Measurements from ENCODE around the gene ME3.

The ME3 gene

DNA sequence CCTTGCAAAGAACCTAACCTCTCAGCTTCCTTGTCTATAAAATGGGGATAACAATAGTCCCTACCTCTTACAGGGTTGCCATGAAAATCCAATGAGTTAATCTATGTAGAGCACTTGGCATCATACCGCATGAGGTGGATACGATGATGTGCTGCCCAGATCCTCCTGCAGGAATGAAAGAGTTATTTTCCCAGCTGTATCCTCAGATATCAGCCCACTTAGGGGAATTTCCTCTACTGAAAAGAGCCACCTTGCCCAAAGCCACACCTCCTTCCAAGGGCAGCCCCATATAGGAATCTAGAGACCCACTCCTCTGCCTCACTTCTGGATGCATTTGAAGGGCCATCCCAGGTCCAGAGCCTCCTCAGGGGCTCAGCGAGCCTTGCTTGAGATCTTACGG lies 169.3 kb downstream of the ME3 start:
- no peak for DNase-seq (ENCODE audit: low read depth, low spot score)
- Histone ChIP-seq H3K4me3 (ENCODE audit: insufficient read length, low read depth) (no peak overlapping the region), H3K27me3 (ENCODE audit: insufficient read depth, insufficient read length) (no peaks in the 10 kb centered on the region), H3K4me1 (ENCODE audit: insufficient read depth, insufficient read length) (no peaks in the 10 kb centered on the region), H3K9ac (ENCODE audit: insufficient read length, low read depth) (no peak overlapping the region), H3K36me3 (ENCODE audit: insufficient read depth, insufficient read length, low read length) (no peaks in the 10 kb centered on the region), H3K9me3 (ENCODE audit: insufficient read depth, low read length) (no peaks in the 10 kb centered on the region)
- TF ChIP-seq YY1 (IDR thresholded peaks at IDR 0.05; ENCODE audit: insufficient read depth, insufficient read length) = no peak
- TF ChIP-seq SUZ12 (IDR thresholded peaks at IDR 0.05; ENCODE audit: extremely low read depth, insufficient read depth, insufficient read length) = no peak
- no peak for TF ChIP-seq ZNF274 (IDR thresholded peaks at IDR 0.05; ENCODE audit: low read depth, low read length)

DNA sequence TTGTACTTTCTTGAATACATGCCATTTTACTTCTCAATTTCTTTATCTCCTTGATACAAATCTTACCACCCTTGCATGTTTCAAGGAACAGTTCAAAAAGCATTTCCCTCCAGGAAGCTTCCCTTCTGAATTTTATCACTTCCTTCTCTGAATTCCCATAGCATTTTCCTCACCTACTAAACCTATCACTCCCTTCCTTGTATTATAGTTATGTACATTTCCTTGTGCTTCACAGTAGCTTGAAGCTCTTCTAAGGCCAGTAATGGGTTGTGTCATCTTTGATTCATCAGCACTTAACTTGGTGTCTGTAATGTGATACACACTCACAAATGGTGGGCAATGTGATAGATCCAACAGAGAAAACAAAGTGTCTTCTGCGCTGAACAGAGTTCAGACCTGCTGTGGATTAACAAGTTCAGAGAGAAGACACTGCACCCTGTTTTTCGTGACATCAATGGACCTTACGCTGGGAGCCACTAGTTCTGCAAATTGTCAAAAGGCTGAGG lies 170.2 kb downstream of the ME3 start:
- no peaks in the 10 kb centered on the region for H3K27me3 ChIP-seq (ENCODE audit: insufficient read depth, insufficient read length)
- TF ChIP-seq ZNF274 (IDR thresholded peaks at IDR 0.05; ENCODE audit: low read depth, low read length) (no peak), SUZ12 (IDR thresholded peaks at IDR 0.05; ENCODE audit: extremely low read depth, insufficient read depth, insufficient read length) (no peak), YY1 (IDR thresholded peaks at IDR 0.05; ENCODE audit: insufficient read depth, insufficient read length) (no peak)
- H3K4me3 ChIP-seq (ENCODE audit: insufficient read length, low read depth) = no peak overlapping the region
- no peaks in the 10 kb centered on the region for H3K36me3 ChIP-seq (ENCODE audit: insufficient read depth, insufficient read length, low read length)
- peaks cover 2% of the 10 kb centered on the region for H3K4me1 ChIP-seq (ENCODE audit: insufficient read depth, insufficient read length)
- H3K9ac ChIP-seq (ENCODE audit: insufficient read length, low read depth) = no peak overlapping the region
- no peak for DNase-seq (ENCODE audit: low read depth, low spot score)
- H3K9me3 ChIP-seq (ENCODE audit: insufficient read depth, low read length) = no peaks in the 10 kb centered on the region

DNA sequence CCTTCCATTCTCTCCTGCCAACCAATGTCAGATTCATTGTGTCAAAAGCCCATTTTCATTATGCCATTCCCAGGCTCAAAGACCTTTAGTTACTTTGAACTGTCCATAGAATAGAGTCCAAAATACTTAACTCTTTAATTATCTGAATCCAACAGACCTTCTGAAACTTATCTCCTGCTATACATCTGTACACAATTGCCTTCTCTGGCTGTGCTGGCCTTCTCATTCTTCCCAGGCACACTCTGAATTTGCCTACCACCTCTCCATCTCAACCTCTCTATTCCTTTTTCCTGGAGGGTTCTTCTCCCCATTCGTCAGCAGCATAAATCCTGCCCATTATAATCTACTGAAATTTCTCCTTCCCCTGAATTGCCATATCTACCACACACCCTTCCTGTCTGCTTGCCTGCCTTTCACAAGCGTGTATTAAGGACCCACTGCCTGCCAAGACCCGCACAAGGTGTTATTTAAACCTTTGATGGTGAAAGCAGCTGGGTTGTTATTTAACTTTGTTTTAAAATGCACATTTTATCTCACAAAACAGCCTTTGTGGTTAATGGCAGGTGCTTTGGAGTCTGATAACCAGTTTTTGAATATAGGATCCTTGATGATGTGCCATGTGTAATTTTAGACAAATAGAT lies 171.8 kb downstream of the ME3 start:
- Histone ChIP-seq H3K36me3 (ENCODE audit: insufficient read depth, insufficient read length, low read length) (no peaks in the 10 kb centered on the region), H3K4me1 (ENCODE audit: insufficient read depth, insufficient read length) (peaks cover 3% of the 10 kb centered on the region)
- TF ChIP-seq YY1 (IDR thresholded peaks at IDR 0.05; ENCODE audit: insufficient read depth, insufficient read length) (no peak), ZNF274 (IDR thresholded peaks at IDR 0.05; ENCODE audit: low read depth, low read length) (no peak), SUZ12 (IDR thresholded peaks at IDR 0.05; ENCODE audit: extremely low read depth, insufficient read depth, insufficient read length) (no peak)

DNA sequence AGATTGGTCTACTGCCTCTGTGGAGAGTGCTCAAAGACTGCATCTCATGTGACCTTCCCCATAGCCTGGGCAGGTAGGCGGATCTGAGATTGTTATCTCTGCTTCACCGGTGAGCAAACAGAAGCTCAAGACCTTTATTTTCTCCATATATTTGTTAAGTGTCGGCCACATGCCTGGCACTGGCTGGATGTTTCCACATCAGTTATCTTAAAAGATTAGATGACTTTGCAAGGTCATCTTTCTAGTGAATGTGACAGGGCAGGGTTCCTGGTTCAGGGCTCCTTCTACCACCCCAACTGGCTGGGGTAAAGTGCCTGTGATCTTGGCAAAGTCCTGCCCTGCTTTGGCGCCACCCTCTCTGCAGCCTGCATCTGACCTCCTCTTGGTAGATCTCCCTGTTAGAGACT lies 172.7 kb downstream of the ME3 start:
- Histone ChIP-seq H3K27me3 (ENCODE audit: insufficient read depth, insufficient read length) (no peaks in the 10 kb centered on the region), H3K4me3 (ENCODE audit: insufficient read length, low read depth) (no peak overlapping the region), H3K4me1 (ENCODE audit: insufficient read depth, insufficient read length) (peaks cover 3% of the 10 kb centered on the region), H3K36me3 (ENCODE audit: insufficient read depth, insufficient read length, low read length) (no peaks in the 10 kb centered on the region), H3K9me3 (ENCODE audit: insufficient read depth, low read length) (no peaks in the 10 kb centered on the region), H3K9ac (ENCODE audit: insufficient read length, low read depth) (no peak overlapping the region)
- DNase-seq (ENCODE audit: low read depth, low spot score) = no peak
- TF ChIP-seq SUZ12 (IDR thresholded peaks at IDR 0.05; ENCODE audit: extremely low read depth, insufficient read depth, insufficient read length) (no peak), YY1 (IDR thresholded peaks at IDR 0.05; ENCODE audit: insufficient read depth, insufficient read length) (no peak), ZNF274 (IDR thresholded peaks at IDR 0.05; ENCODE audit: low read depth, low read length) (no peak)

More for the DNA sequence above, 171.8 kb downstream of the ME3 start:
- H3K27me3 ChIP-seq (ENCODE audit: insufficient read depth, insufficient read length) = no peaks in the 10 kb centered on the region
- no peak overlapping the region for H3K4me3 ChIP-seq (ENCODE audit: insufficient read length, low read depth)
- H3K9ac ChIP-seq (ENCODE audit: insufficient read length, low read depth) = no peak overlapping the region
- no peak for DNase-seq (ENCODE audit: low read depth, low spot score)
- H3K9me3 ChIP-seq (ENCODE audit: insufficient read depth, low read length) = no peaks in the 10 kb centered on the region

DNA sequence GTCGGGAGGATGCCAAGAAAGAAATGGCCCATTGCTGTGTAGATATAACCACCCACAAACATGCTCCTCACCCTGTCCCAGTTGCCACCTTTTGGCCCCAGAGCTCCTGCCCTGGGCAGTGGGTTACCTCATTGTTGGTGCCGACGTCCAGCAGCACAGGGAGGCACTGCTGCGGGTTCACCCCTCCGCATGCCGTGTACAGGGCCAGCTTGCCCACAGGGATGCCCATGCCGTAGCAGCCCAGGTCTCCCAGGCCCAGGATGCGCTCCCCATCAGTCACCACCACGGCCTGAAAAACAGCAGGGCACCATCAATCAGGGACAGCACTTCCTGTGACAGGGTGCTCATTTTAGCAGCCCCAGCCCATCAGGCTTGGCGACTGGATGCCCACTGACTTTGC lies 174.6 kb downstream of the ME3 start:
- Histone ChIP-seq H3K36me3 (ENCODE audit: insufficient read depth, insufficient read length, low read length) (no peaks in the 10 kb centered on the region), H3K4me1 (ENCODE audit: insufficient read depth, insufficient read length) (peaks cover 3% of the 10 kb centered on the region), H3K27me3 (ENCODE audit: insufficient read depth, insufficient read length) (no peaks in the 10 kb centered on the region), H3K9me3 (ENCODE audit: insufficient read depth, low read length) (no peaks in the 10 kb centered on the region), H3K9ac (ENCODE audit: insufficient read length, low read depth) (no peak overlapping the region), H3K4me3 (ENCODE audit: insufficient read length, low read depth) (no peak overlapping the region)
- DNase-seq (ENCODE audit: low read depth, low spot score) = no peak
- TF ChIP-seq YY1 (IDR thresholded peaks at IDR 0.05; ENCODE audit: insufficient read depth, insufficient read length) = no peak
- TF ChIP-seq SUZ12 (IDR thresholded peaks at IDR 0.05; ENCODE audit: extremely low read depth, insufficient read depth, insufficient read length) = no peak
- TF ChIP-seq ZNF274 (IDR thresholded peaks at IDR 0.05; ENCODE audit: low read depth, low read length) = no peak

DNA sequence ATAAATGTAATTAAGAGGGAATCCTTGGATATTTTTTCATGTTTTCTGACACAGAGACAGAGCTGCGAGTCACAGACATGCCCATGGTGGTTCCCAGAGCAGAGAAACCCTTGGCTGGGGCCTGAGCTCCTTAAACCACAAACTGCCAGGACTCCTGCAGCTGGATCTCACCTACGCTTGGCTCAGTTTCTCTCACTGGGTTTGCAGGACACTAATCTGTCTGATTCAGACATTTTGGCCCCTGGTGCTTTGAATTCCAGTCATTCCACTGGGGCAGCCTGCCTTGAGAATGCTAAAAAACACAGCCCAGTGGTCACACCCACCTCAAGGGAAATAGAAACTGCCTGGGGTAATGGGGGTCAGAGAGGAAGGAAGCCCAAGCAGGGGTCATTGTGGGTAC lies 175.1 kb downstream of the ME3 start:
- Histone ChIP-seq H3K9me3 (ENCODE audit: insufficient read depth, low read length) (no peaks in the 10 kb centered on the region), H3K9ac (ENCODE audit: insufficient read length, low read depth) (no peak overlapping the region), H3K4me1 (ENCODE audit: insufficient read depth, insufficient read length) (peaks cover 3% of the 10 kb centered on the region), H3K4me3 (ENCODE audit: insufficient read length, low read depth) (no peak overlapping the region), H3K27me3 (ENCODE audit: insufficient read depth, insufficient read length) (no peaks in the 10 kb centered on the region), H3K36me3 (ENCODE audit: insufficient read depth, insufficient read length, low read length) (no peaks in the 10 kb centered on the region)
- no peak for TF ChIP-seq ZNF274 (IDR thresholded peaks at IDR 0.05; ENCODE audit: low read depth, low read length)
- TF ChIP-seq YY1 (IDR thresholded peaks at IDR 0.05; ENCODE audit: insufficient read depth, insufficient read length) = no peak
- no peak for TF ChIP-seq SUZ12 (IDR thresholded peaks at IDR 0.05; ENCODE audit: extremely low read depth, insufficient read depth, insufficient read length)
- DNase-seq (ENCODE audit: low read depth, low spot score) = no peak

DNA sequence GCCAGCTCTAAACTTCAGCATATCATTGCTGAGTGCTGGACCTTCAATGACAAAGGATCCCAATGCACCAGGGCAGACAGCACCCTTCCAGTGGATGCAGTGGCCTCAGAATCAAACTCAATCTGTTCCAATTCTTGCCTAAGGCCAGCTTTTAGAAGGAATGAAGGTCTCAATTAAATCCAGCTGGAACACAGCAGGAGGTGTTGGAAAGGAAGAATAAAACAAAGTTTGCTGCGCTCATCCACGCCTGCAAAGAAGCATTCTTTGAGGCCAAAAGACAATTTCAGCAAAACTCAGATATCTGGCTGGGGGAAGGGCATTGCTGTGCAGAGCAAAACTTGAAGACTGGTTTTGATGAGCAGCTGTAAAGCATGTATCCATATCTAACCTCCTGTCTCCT lies 177.1 kb downstream of the ME3 start:
- Histone ChIP-seq H3K9ac (ENCODE audit: insufficient read length, low read depth) (no peak overlapping the region), H3K36me3 (ENCODE audit: insufficient read depth, insufficient read length, low read length) (no peaks in the 10 kb centered on the region), H3K4me3 (ENCODE audit: insufficient read length, low read depth) (no peak overlapping the region), H3K9me3 (ENCODE audit: insufficient read depth, low read length) (no peaks in the 10 kb centered on the region), H3K4me1 (ENCODE audit: insufficient read depth, insufficient read length) (peaks cover 3% of the 10 kb centered on the region), H3K27me3 (ENCODE audit: insufficient read depth, insufficient read length) (no peaks in the 10 kb centered on the region)
- no peak for TF ChIP-seq YY1 (IDR thresholded peaks at IDR 0.05; ENCODE audit: insufficient read depth, insufficient read length)
- TF ChIP-seq SUZ12 (IDR thresholded peaks at IDR 0.05; ENCODE audit: extremely low read depth, insufficient read depth, insufficient read length) = no peak
- no peak for DNase-seq (ENCODE audit: low read depth, low spot score)
